GM12875 (cell line): ENCODE results near the gene LRRC47.

Source experiments
- H3K4me3 ChIP-seq: one replicate; pipeline ENCODE4 v1.5.1; 2011; ENCODE audit warnings: low read depth, low read length, control low read depth
- TF ChIP-seq, protein P1 (sequence below): IDR thresholded peaks from 2 replicates; pipeline ENCODE4 v1.5.1; 2011; ENCODE audit warnings: low read depth, mild to moderate bottlenecking, control low read depth, inconsistent platforms, low read length, moderate library complexity, borderline replicate concordance; ENCODE audit not compliant: insufficient read depth

Gene LRRC47

DNA sequence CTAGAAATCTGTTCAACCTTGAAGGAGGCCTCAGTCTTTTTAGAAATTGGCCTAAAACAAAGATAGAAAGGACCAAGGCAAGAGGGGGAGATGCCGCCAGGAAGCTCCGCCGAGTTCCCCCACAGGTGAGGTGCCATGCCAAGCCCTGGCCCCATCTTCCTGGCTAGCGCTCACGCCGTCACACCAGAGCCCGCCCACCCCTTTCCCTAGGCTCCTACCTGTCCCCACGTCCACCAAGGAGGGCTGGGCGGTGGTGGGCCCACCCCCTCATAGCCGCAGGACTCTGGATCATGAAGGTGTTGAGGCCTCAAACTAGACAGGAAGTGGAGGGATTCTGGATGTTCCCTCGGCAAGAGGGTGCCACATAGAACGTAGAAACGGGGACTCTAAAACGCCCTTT is 59.6 kb downstream of the LRRC47 start:
- TF ChIP-seq, protein P1, sequence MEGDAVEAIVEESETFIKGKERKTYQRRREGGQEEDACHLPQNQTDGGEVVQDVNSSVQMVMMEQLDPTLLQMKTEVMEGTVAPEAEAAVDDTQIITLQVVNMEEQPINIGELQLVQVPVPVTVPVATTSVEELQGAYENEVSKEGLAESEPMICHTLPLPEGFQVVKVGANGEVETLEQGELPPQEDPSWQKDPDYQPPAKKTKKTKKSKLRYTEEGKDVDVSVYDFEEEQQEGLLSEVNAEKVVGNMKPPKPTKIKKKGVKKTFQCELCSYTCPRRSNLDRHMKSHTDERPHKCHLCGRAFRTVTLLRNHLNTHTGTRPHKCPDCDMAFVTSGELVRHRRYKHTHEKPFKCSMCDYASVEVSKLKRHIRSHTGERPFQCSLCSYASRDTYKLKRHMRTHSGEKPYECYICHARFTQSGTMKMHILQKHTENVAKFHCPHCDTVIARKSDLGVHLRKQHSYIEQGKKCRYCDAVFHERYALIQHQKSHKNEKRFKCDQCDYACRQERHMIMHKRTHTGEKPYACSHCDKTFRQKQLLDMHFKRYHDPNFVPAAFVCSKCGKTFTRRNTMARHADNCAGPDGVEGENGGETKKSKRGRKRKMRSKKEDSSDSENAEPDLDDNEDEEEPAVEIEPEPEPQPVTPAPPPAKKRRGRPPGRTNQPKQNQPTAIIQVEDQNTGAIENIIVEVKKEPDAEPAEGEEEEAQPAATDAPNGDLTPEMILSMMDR = no peak
- no peak overlapping the region for H3K4me3 ChIP-seq

DNA sequence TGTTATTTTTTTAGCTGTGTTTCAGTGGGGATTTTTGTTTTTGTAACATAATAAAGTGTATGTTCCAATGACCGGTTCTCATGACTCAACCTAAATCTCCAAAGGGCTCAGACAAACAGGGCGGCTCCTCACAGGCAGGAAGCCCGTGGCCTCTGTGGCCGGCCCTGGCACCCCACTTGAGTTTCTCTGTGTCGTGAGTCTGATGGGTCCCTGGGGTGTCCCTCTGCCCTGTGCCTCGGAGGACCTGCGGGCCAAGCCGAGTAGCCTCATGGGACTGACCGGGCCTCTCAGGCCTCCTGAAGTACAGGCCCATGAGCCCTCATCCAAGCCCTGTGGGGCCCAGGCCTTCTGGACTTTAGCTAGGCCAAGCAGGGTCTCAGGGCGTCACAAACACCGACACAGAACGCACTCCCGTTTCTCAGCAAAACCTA is 60.2 kb downstream of the LRRC47 start:
- TF ChIP-seq, protein P1 = no peak
- H3K4me3 ChIP-seq = no peak overlapping the region

DNA sequence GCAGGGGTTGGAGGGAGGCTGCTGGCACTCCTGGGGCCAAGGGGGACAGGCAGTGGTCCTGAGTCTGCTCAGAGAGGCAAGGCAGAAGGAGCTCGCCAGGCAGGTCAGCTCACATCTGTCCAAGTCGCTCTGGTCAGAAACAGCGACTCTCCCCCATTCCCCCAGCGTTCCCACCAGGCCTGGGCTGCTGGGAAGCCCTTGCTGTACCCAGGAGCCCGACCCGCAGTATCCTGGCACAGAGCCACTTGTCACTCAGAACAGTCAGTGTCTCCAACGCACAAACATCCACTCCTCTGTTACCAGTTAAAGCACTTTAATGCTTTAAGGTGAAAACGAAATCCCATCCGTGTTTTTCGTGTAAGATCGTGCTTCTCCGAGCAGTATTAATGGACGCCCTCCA is 60.6 kb downstream of the LRRC47 start:
- TF ChIP-seq, protein P1 = no peak
- no peak overlapping the region for H3K4me3 ChIP-seq

DNA sequence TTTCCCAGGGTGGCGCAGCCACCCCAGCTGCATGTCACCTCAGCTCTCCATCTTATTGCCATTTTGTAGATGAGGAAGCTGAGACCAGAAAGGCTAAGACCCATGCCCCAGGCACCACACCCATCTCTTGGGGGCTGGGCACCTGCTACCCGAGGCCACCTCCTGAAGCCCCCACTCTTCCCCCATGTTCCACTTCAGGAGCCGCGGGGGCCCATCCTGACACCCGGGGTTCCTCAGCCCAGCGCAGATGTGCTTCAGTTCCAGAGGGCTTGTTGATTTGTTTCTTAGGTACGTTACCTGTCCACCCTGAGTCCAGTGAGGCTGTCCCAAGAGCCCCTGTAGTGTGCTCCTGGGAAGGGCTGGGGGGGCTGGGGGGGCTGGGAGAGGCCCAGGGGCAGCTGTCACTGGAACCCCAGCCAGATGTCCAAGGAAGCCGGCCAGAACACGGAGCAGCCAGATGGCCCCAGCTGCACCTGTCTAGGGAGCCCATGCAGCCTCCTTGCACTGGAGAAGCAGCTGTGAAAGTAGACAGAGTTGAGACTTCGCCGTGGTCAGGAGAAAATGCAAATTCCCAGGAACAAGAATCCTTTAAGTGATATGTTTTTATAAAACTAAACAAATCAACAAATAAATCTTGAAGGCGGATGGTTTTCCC is 61.1 kb downstream of the LRRC47 start:
- H3K4me3 ChIP-seq = no peak overlapping the region
- TF ChIP-seq, protein P1 = no peak

DNA sequence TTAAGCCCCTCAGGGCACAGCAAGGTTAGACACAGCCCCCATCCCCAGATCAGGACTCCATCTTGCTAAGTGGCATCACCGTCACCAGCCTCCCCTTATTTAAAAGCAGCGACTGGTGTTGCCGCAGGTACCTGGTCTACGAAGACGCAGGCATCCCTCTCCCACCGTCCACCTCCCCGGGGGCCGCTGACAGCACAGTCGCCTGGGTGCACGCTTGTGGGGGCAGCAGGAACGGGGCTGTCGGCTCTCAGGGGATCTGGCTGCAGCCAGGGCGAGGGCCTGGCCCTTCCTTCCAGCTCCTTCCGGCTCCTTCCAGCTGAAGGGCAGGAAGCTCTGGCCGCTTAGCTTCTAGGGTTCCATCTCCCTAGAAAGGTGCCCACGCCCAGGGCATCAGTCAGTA is 61.7 kb downstream of the LRRC47 start:
- H3K4me3 ChIP-seq = no peak overlapping the region
- TF ChIP-seq, protein P1 = no peak

DNA sequence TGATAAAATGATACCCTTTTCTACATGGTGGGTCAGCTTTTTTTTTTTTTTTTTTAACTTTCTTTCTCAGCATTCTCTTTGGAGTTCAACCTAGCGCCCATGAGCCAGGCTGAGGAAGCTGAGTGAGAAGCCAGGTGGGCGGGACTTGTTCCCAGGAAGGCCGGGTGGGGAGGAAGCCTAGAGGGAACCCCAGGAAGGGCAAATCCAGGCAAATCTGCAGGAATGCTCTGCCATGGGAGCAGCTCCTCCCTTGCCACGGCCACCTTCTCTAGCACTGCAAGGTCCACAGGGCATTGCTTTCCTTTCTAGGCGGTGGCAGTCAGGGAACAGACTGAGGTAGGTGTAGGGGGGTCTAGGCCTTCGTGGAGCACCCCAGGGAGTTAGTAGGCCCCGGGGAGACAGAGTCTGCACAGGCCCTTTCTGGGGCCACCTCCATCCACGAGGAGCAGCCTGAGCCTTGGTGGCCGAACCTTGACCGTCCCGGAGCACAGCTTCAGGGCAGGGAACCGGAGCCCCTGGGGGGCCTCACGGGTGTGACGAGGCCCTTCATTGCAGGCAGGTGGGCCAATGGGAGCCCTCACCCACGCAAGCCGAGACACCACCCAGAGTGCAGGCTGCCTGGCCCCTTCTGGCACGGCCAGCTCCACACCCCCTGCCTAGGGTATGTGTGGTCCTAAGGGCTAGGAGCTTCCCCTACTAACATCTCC is 62.3 kb downstream of the LRRC47 start:
- no peak overlapping the region for H3K4me3 ChIP-seq
- TF ChIP-seq, protein P1 = no peak

DNA sequence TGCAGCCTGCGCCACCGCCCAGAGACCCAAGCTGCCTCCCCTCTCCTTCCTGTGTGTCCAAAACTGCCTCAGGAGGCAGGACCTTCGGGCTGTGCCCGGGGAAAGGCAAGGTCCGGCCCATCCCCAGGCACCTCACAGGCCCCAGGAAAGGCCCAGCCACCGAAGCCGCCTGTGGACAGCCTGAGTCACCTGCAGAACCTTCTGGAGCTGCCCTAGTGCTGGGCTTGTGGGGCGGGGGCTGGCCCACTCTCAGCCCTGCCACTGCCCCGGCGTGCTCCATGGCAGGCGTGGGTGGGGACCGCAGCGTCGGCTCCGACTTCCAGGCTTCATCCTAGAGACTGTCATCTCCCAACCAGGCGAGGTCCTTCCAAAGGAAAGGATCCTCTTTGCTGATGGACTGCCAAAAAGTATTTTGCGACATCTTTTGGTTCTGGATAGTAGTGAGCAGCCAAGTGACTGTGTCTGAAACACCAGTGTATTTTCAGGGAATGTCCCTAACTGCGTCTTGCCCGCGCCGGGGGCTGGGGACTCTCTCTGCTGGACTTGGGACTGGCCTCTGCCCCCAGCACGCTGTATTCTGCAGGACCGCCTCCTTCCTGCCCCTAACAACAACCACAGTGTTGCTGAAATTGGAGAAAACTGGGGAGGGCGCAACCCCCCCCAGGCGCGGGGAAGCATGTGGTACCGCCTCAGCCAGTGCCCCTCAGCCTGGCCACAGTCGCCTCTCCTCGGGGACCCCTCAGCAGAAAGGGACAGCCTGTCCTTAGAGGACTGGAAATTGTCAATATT is 63.0 kb downstream of the LRRC47 start:
- no peak overlapping the region for H3K4me3 ChIP-seq
- TF ChIP-seq, protein P1 = no peak
